ENCODE measurements around the gene BSN.

GRCh38 chr3:49701388-49702077 lies 147.3 kb downstream of the BSN start:
- TF ChIP-seq EZH2 (IDR thresholded peaks at IDR 0.05; ENCODE audit: insufficient read depth, poor library complexity, severe bottlenecking) (no peak), EZH2phosphoT487 (IDR thresholded peaks at IDR 0.05; ENCODE audit: insufficient read depth, low read depth) (no peak)
